Measurements from ENCODE around the gene DNAH11. TPM values are rescaled to one million over a fixed set of nuclear protein-coding genes. Genes with fewer than 3 reads are reported as not detected.

The DNAH11 gene
- total RNA-seq, 2 donors from 2014 or later, result 0.05 to 0.32 TPM

GRCh38 chr7:21886396-21886795, 343.6 kb downstream of the DNAH11 start:
- no peak overlapping the region for H3K27ac ChIP-seq
- no peaks in the 10 kb centered on the region for H3K4me1 ChIP-seq
- no peak overlapping the region for H3K4me3 ChIP-seq
- TF ChIP-seq CTCF (IDR thresholded peaks at IDR 0.05), result no peak
- no peaks in the 10 kb centered on the region for H3K9me3 ChIP-seq
- no peaks in the 10 kb centered on the region for H3K27me3 ChIP-seq
- H3K36me3 ChIP-seq, result no peaks in the 10 kb centered on the region
- no peak for DNase-seq
- intact Hi-C loops (cut with DNase I), result no loop called here
- no peak overlapping the region for H3K9ac ChIP-seq (ENCODE audit: low read depth in 2 of 2, low read length in 2 of 2)

- Histone ChIP-seq H3K4me1 (no peaks in the 10 kb centered on the region), H3K9ac (ENCODE audit: low read depth in 2 of 2, low read length in 2 of 2) (no peak overlapping the region), H3K4me3 (no peak overlapping the region), H3K9me3 (no peaks in the 10 kb centered on the region), H3K36me3 (no peaks in the 10 kb centered on the region), H3K27me3 (no peaks in the 10 kb centered on the region), H3K27ac (no peak overlapping the region)
- intact Hi-C loops (cut with DNase I), result no loop called here
- no peak for TF ChIP-seq CTCF (IDR thresholded peaks at IDR 0.05)
- DNase-seq, result no peak
Observed at GRCh38 chr7:21887353-21887752, 344.5 kb downstream of the DNAH11 start.

- TF ChIP-seq CTCF (IDR thresholded peaks at IDR 0.05), result no peak
- DNase-seq, result no peak
- intact Hi-C loops (cut with DNase I), result no loop called here
Observed at GRCh38 chr7:21887779-21888178, 344.9 kb downstream of the DNAH11 start.

GRCh38 chr7:21891291-21891690, 348.5 kb downstream of the DNAH11 start:
- Histone ChIP-seq H3K27me3 (no peaks in the 10 kb centered on the region), H3K9ac (ENCODE audit: low read depth in 2 of 2, low read length in 2 of 2) (no peak overlapping the region), H3K4me1 (no peaks in the 10 kb centered on the region), H3K9me3 (no peaks in the 10 kb centered on the region), H3K4me3 (no peak overlapping the region), H3K36me3 (no peaks in the 10 kb centered on the region), H3K27ac (no peak overlapping the region)
- no peak for DNase-seq
- no peak for TF ChIP-seq CTCF (IDR thresholded peaks at IDR 0.05)
- intact Hi-C loops (cut with DNase I), result no loop called here

More at GRCh38 chr7:21887779-21888178, 344.9 kb downstream of the DNAH11 start:
- Histone ChIP-seq H3K9me3 (no peaks in the 10 kb centered on the region), H3K4me1 (no peaks in the 10 kb centered on the region), H3K27me3 (no peaks in the 10 kb centered on the region), H3K36me3 (no peaks in the 10 kb centered on the region), H3K27ac (no peak overlapping the region), H3K9ac (ENCODE audit: low read depth in 2 of 2, low read length in 2 of 2) (no peak overlapping the region), H3K4me3 (no peak overlapping the region)

GRCh38 chr7:21893401-21893800, 350.6 kb downstream of the DNAH11 start:
- Histone ChIP-seq H3K4me3 (no peak overlapping the region), H3K4me1 (no peaks in the 10 kb centered on the region), H3K9me3 (no peaks in the 10 kb centered on the region), H3K27ac (no peak overlapping the region), H3K9ac (ENCODE audit: low read depth in 2 of 2, low read length in 2 of 2) (no peak overlapping the region), H3K27me3 (no peaks in the 10 kb centered on the region), H3K36me3 (no peaks in the 10 kb centered on the region)
- DNase-seq, result no peak
- no peak for TF ChIP-seq CTCF (IDR thresholded peaks at IDR 0.05)
- intact Hi-C loops (cut with DNase I), result no loop called here

Data from colonic mucosa (tissue), 4 donors.